DND-41 (cell line): ENCODE data around the gene EMSY.

Experiments
- ATAC-seq: fragments of 200-7000 bp; cut with Tn5 transposase; 3 replicates; pipeline ENCODE4 v1.9.1; 2021; ENCODE audit warnings: low read depth; ENCODE audit not compliant: insufficient read depth
- DNase-seq: peaks from one replicate; pipeline ENCODE4 v3.0.0-alpha.2; 2020
- H2AFZ ChIP-seq: 2 replicates; pipeline ENCODE4 v1.6.0; 2012; ENCODE audit warnings: low read depth, low read length
- H3K27ac ChIP-seq: 2 replicates; pipeline ENCODE4 v1.5.1; 2012; ENCODE audit warnings: low read length, inconsistent platforms
- H3K27me3 ChIP-seq: fragments of 200-600 bp; sonication (generic); 2 replicates; pipeline ENCODE4 v1.6.0; 2012; ENCODE audit warnings: low read length, mild to moderate bottlenecking, inconsistent platforms; ENCODE audit not compliant: insufficient read depth, poor library complexity
- H3K36me3 ChIP-seq: 2 replicates; pipeline ENCODE4 v1.5.1; 2012; ENCODE audit warnings: low read length, inconsistent platforms; ENCODE audit not compliant: insufficient read depth
- H3K4me1 ChIP-seq: 2 replicates; pipeline ENCODE4 v1.5.1; 2012; ENCODE audit warnings: mild to moderate bottlenecking, low read length; ENCODE audit not compliant: insufficient read depth
- H3K4me2 ChIP-seq: 2 replicates; pipeline ENCODE4 v1.6.0; 2012; ENCODE audit warnings: mild to moderate bottlenecking, moderate library complexity, low read length, inconsistent platforms; ENCODE audit not compliant: insufficient read depth
- H3K4me3 ChIP-seq, 2 experiments: fragments of 200-600 bp in 1 of 2; shearing (Covaris generic) in 1 of 2; 2 replicates each; pipeline ENCODE4 v1.5.1; 2012 to 2016; ENCODE audit warnings: inconsistent platforms in 2 of 2, low read length in 2 of 2, mild to moderate bottlenecking in 2 of 2, low read depth in 1 of 2, moderate library complexity in 1 of 2
- H3K79me2 ChIP-seq: 2 replicates; pipeline ENCODE4 v1.6.0; 2012; ENCODE audit warnings: low read length, inconsistent platforms; ENCODE audit not compliant: insufficient read depth
- H3K9ac ChIP-seq: 2 replicates; pipeline ENCODE4 v1.6.0; 2012; ENCODE audit warnings: low read depth, mild to moderate bottlenecking, inconsistent platforms, low read length, moderate library complexity
- H3K9me3 ChIP-seq: 2 replicates; pipeline ENCODE4 v1.5.1; 2012; ENCODE audit warnings: low read length, moderate library complexity, mild to moderate bottlenecking, inconsistent platforms; ENCODE audit not compliant: insufficient read depth, severe bottlenecking
- H4K20me1 ChIP-seq: 2 replicates; pipeline ENCODE4 v1.6.0; 2012; ENCODE audit warnings: low read length; ENCODE audit not compliant: insufficient read depth
- EZH2 ChIP-seq: IDR thresholded peaks from 3 replicates; pipeline ENCODE4 v1.6.1; 2012; ENCODE audit warnings: borderline replicate concordance, low read depth, mild to moderate bottlenecking, moderate library complexity, low read length, inconsistent platforms; ENCODE audit not compliant: severe bottlenecking
- TF ChIP-seq, protein P1 (sequence below): IDR thresholded peaks from 2 replicates; pipeline ENCODE4 v1.5.1; 2012; ENCODE audit warnings: borderline replicate concordance, low read length, moderate library complexity, mild to moderate bottlenecking; ENCODE audit not compliant: poor library complexity, severe bottlenecking; ENCODE audit errors: extremely low read depth

EMSY gene

DNA sequence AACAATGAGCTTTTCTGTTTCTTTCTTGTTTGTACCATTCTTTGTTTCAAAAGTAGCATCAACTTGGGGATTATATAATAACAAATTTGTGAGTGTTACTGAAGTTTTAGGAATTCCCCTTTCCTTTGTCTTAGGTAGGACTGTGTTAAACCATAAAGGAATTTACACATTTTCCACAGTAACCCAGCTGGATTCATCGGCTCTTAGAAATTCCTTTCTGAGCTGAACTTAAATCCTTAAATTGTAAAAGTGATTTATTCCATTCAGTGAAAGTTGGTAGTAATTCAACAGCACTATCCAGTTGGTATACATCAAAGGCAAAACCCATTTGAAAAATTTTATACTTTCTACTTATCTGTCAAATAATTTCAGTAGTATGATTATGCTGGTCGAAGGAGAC, 11.8 kb downstream of the EMSY start:
- no peak overlapping the region for H3K4me3 ChIP-seq
- no peaks in the 10 kb centered on the region for H3K9me3 ChIP-seq
- no peak overlapping the region for H3K27ac ChIP-seq
- no peaks in the 10 kb centered on the region for H3K27me3 ChIP-seq
- no peak overlapping the region for H2AFZ ChIP-seq
- peaks cover 5% of the 10 kb centered on the region; the same call in 1 of the 2 replicates for H4K20me1 ChIP-seq
- H3K4me1 ChIP-seq: no peaks in the 10 kb centered on the region
- DNase-seq: no peak
- peaks cover 80% of the 10 kb centered on the region for H3K36me3 ChIP-seq
- H3K9ac ChIP-seq: no peak overlapping the region
- peaks cover 11% of the 10 kb centered on the region; the same call in 1 of the 2 replicates for H3K79me2 ChIP-seq
- no peak for TF ChIP-seq EZH2
- TF ChIP-seq, protein P1, sequence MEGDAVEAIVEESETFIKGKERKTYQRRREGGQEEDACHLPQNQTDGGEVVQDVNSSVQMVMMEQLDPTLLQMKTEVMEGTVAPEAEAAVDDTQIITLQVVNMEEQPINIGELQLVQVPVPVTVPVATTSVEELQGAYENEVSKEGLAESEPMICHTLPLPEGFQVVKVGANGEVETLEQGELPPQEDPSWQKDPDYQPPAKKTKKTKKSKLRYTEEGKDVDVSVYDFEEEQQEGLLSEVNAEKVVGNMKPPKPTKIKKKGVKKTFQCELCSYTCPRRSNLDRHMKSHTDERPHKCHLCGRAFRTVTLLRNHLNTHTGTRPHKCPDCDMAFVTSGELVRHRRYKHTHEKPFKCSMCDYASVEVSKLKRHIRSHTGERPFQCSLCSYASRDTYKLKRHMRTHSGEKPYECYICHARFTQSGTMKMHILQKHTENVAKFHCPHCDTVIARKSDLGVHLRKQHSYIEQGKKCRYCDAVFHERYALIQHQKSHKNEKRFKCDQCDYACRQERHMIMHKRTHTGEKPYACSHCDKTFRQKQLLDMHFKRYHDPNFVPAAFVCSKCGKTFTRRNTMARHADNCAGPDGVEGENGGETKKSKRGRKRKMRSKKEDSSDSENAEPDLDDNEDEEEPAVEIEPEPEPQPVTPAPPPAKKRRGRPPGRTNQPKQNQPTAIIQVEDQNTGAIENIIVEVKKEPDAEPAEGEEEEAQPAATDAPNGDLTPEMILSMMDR: no peak
- H3K4me2 ChIP-seq: no peak overlapping the region
- ATAC-seq: no peak

DNA sequence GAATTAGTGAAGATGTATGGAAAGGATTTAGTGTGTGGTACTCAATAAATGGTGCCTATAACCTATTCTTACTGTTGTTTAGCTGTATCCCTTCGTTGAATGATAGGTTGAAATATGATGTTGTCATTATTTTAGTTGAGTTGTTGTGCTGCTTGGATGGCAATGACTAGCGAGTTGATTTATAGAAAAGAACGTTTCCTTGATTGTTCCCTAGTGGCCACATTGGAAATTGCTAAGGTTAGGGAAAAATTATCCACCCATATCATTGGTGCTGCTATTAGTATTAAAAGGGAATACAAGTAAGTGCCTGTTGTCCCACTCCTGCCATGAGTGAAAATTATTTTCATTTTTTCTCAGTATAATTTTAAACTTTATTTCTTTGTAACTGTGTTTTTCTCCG, 14.5 kb downstream of the EMSY start:
- Histone ChIP-seq H3K4me3 (no peak overlapping the region), H3K36me3 (peaks cover 72% of the 10 kb centered on the region), H3K4me1 (no peaks in the 10 kb centered on the region), H3K79me2 (peaks cover 12% of the 10 kb centered on the region; the same call in 1 of the 2 replicates), H2AFZ (no peak overlapping the region), H3K27ac (no peak overlapping the region), H3K9ac (no peak overlapping the region), H4K20me1 (peaks cover 11% of the 10 kb centered on the region; the same call in 1 of the 2 replicates), H3K9me3 (no peaks in the 10 kb centered on the region), H3K27me3 (no peaks in the 10 kb centered on the region), H3K4me2 (no peak overlapping the region)
- no peak for DNase-seq
- no peak for ATAC-seq
- no peak for TF ChIP-seq EZH2
- TF ChIP-seq, protein P1: peak; percentile 56

DNA sequence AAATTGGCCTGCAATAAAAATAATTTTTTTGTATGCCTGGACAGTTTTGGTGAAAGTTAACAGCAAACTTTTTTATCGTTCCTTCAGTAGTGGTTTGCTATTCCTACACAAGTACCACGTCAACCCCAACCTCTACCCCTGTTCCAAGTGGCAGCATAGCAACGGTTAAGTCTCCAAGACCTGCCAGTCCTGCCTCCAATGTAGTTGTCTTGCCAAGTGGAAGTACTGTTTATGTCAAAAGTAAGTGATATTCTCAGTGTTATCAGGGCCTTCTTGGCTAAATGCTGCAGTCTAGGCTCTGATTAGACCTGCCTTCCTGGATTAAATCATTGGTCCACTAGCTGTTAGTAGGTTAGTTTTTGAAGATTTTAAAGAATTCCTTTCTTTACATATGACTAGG, 15.0 kb downstream of the EMSY start:
- Histone ChIP-seq H3K27me3 (no peaks in the 10 kb centered on the region), H3K79me2 (peaks cover 10% of the 10 kb centered on the region; the same call in 1 of the 2 replicates), H3K36me3 (peaks cover 72% of the 10 kb centered on the region)

More for the DNA sequence above, 15.0 kb downstream of the EMSY start:
- no peak overlapping the region for H3K9ac ChIP-seq
- H3K4me2 ChIP-seq: no peak overlapping the region
- no peaks in the 10 kb centered on the region for H3K9me3 ChIP-seq
- no peak overlapping the region for H3K4me3 ChIP-seq
- H4K20me1 ChIP-seq: peaks cover 11% of the 10 kb centered on the region; the same call in 1 of the 2 replicates
- no peak for TF ChIP-seq EZH2
- TF ChIP-seq, protein P1: no peak
- no peak overlapping the region for H2AFZ ChIP-seq
- ATAC-seq (no peak), DNase-seq (no peak)
- H3K4me1 ChIP-seq: no peaks in the 10 kb centered on the region
- no peak overlapping the region for H3K27ac ChIP-seq
